KBM-7 (cell line): ENCODE results near the gene CDK6.

Source experiments
- DNase-seq: peaks from one replicate; pipeline ENCODE4 v3.0.0-alpha.2; 2015
- in situ Hi-C: fragments of 300-500 bp; cut with MboI; formaldehyde crosslinking; loops from 2 replicates; pipeline ENCODE4 v1.14.3; 2020; ENCODE audit warnings: low sequenced_read_pairs, low pct_unique_long_range_greater_than_20kb, mixed read lengths

Gene CDK6

GRCh38 chr7:92644406-92645113, 191.8 kb downstream of the CDK6 start:
- no peak for DNase-seq
- in situ Hi-C loops = no loop called here

GRCh38 chr7:92643821-92644220, 192.6 kb downstream of the CDK6 start:
- in situ Hi-C loops = no loop called here

GRCh38 chr7:92641921-92642511, 194.4 kb downstream of the CDK6 start:
- peak; percentile 19 for DNase-seq
- in situ Hi-C loops = no loop called here

More at GRCh38 chr7:92643821-92644220, 192.6 kb downstream of the CDK6 start:
- DNase-seq = no peak

GRCh38 chr7:92639966-92640365, 196.4 kb downstream of the CDK6 start:
- no peak for DNase-seq
- in situ Hi-C loops = no loop called here

GRCh38 chr7:92639213-92639896, 197.0 kb downstream of the CDK6 start:
- in situ Hi-C loops = no loop called here
- peak; percentile 81 for DNase-seq

- in situ Hi-C loops = no loop called here
- DNase-seq = no peak
Observed at GRCh38 chr7:92636018-92636560, 200.3 kb downstream of the CDK6 start.

- in situ Hi-C loops = no loop called here
- DNase-seq = peak; percentile 17
Observed at GRCh38 chr7:92635538-92635937, 200.8 kb downstream of the CDK6 start.

GRCh38 chr7:92634924-92635519, 201.4 kb downstream of the CDK6 start:
- peak; percentile 48 for DNase-seq
- in situ Hi-C loops = no loop called here

- in situ Hi-C loops = no loop called here
- peak; percentile 33 for DNase-seq
Observed at GRCh38 chr7:92634205-92634604, 202.2 kb downstream of the CDK6 start.

GRCh38 chr7:92633211-92633906, 203.0 kb downstream of the CDK6 start:
- DNase-seq = peak; percentile 88
- in situ Hi-C loops = no loop called here

- no peak for DNase-seq
- in situ Hi-C loops = no loop called here
Observed at GRCh38 chr7:92632791-92633190, 203.6 kb downstream of the CDK6 start.

- in situ Hi-C loops = no loop called here
- DNase-seq = no peak
Observed at GRCh38 chr7:92631850-92632487, 204.4 kb downstream of the CDK6 start.

GRCh38 chr7:92631067-92631849, 205.1 kb downstream of the CDK6 start:
- DNase-seq = peak; percentile 20
- in situ Hi-C loops = no loop called here

GRCh38 chr7:92629779-92630178, 206.6 kb downstream of the CDK6 start:
- in situ Hi-C loops = no loop called here
- no peak for DNase-seq

GRCh38 chr7:92627956-92628355, 208.4 kb downstream of the CDK6 start:
- no peak for DNase-seq
- in situ Hi-C loops = no loop called here

GRCh38 chr7:92626281-92626809, 210.0 kb downstream of the CDK6 start:
- no peak for DNase-seq
- in situ Hi-C loops = no loop called here

GRCh38 chr7:92625617-92626016, 210.8 kb downstream of the CDK6 start:
- in situ Hi-C loops = no loop called here
- DNase-seq = no peak
